Thyroid gland (tissue), 4 donors: Measurements from ENCODE around the gene TTC38. TPM values are rescaled to one million over a fixed set of nuclear protein-coding genes. Genes with fewer than 3 reads are reported as not detected.

ENCODE experiments used
- DNase-seq, 2 donors: peaks; one replicate each; pipeline ENCODE4 v3.0.0-alpha.2; 2019
- H3K27ac ChIP-seq, 3 donors: fragments of 200-600 bp; sonication (generic); 1 replicate in 2 of 3; 2 replicates in 1 of 3; pipeline ENCODE4 v1.5.1; 2016 to 2019; ENCODE audit warnings: mild to moderate bottlenecking in 1 of 3, moderate library complexity in 1 of 3
- H3K27me3 ChIP-seq: fragments of 200-600 bp; sonication (generic); one replicate; pipeline ENCODE4 v1.5.1; 2019
- H3K36me3 ChIP-seq, 2 donors: fragments of 200-600 bp; sonication (generic); one replicate each; pipeline ENCODE4 v1.5.1; 2016 to 2019
- H3K4me1 ChIP-seq, 2 donors: fragments of 200-600 bp; sonication (generic); one replicate each; pipeline ENCODE4 v1.5.1; 2017 to 2019
- H3K4me3 ChIP-seq, 3 donors: fragments of 200-600 bp; sonication (generic); replicated peaks in 1 of 3; 1 replicate in 2 of 3; 2 replicates in 1 of 3; pipeline ENCODE4 v1.5.1; 2016; ENCODE audit warnings: mild to moderate bottlenecking in 1 of 3
- H3K9me3 ChIP-seq: fragments of 200-600 bp; sonication (generic); one replicate; pipeline ENCODE4 v1.5.1; 2017
- POLR2A ChIP-seq, 2 donors: fragments of 450-650 bp; IDR thresholded peaks; one replicate each; pipeline ENCODE4 v1.6.1; 2017; ENCODE audit warnings: antibody characterized with exemption in 2 of 2, mild to moderate bottlenecking in 2 of 2, moderate library complexity in 1 of 2
- WGBS, 2 donors: methylation state at CpG; one replicate each; pipeline ENCODE4 v1.1.5; 2017; 5-methylcytosine and 5-hydroxymethylcytosine counted together
- intact Hi-C: fragments of 100-400 bp; cut with DNase I; formaldehyde crosslinking; loops from one replicate; pipeline ENCODE4 v1.15.1; 2023
- total RNA-seq, 4 donors: library from RNA; depleted of rRNA; stranded (reverse); fragments of >200 nt; gene quantifications; one replicate each; pipeline ENCODE4 v1.2.3, GENCODE V29; 2016
- TF ChIP-seq, protein P1 (sequence below), 6 experiments: fragments of 200-600 bp in 3 of 6; fragments of 450-650 bp in 3 of 6; sonication (generic) in 3 of 6; IDR thresholded peaks; one replicate each; pipeline ENCODE4 v1.5.1; 2016 to 2019; ENCODE audit warnings: antibody characterized with exemption in 6 of 6, mild to moderate bottlenecking in 2 of 6, inconsistent platforms in 1 of 6, moderate library complexity in 1 of 6

TTC38 gene
- total RNA-seq, 4 donors from 2014 or later = 30.2 to 81.9 (median 51.1) TPM

DNA sequence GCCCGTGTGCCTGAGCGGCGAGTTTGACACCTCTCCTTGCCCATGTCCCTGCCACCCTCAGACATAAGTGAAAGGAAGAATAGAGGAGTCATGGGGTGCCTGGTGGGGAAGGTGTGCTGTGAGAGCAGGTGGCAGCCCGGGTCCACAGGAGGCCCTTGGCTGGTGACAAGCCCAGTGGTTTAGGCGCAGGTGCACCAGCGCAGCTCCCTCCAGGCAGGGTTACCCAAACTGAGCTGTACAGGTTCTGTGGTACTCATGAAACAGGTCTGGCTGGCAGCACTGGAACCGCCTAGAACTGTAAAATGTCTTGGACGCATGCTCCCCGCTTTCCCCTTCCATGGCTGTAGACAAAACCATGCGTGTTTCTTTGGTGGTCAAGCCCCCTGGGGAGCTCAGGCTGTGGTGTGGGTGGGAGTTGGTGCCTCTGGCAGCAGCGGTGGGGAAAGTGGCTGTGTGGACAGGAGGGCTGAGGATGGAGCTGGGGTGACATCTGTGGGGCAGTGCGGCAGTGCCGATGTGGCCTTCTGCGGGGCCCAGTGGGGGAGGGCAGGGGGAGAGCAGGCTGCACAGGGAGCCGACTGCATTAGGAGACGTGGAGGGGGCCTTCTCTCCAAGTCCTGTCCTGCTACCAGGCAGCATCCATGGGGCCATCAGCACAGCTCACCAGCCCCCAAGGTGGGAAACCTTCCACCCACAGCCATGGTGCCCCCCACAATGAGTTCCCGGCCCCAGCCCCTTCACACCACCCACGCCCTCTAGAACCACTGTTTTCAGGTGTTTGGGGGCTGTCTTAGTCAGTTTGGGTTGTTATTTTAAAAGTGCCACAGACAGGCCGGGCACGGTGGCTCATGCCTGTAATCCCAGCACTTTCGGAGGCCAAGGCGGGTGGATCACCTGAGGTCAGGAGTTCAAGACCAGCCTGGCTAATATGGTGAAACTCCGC lies 23.3 kb downstream of the TTC38 start:
- WGBS, 2 donors = 95% methylated on average over 18 to 23 of the region's 23 CpGs

DNA sequence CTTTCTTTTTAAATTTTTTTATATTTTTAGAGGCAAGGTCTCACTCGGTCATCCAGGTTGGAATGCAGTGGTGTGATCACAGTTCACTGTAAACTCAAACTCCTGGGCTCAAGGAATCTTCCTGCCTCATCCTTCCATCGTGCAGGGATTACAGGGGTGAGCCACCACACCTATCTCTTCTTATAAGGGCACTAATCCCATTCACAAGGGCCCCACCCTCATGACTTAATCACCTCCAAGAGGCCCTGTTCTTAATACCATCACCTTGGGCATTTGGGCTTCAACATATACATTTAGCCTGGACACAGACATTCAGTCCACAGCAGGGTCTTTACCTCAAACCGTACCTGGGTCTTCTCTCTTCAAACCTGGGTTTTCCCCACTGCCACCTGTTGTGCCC lies 24.4 kb downstream of the TTC38 start:
- TF ChIP-seq, protein P1, sequence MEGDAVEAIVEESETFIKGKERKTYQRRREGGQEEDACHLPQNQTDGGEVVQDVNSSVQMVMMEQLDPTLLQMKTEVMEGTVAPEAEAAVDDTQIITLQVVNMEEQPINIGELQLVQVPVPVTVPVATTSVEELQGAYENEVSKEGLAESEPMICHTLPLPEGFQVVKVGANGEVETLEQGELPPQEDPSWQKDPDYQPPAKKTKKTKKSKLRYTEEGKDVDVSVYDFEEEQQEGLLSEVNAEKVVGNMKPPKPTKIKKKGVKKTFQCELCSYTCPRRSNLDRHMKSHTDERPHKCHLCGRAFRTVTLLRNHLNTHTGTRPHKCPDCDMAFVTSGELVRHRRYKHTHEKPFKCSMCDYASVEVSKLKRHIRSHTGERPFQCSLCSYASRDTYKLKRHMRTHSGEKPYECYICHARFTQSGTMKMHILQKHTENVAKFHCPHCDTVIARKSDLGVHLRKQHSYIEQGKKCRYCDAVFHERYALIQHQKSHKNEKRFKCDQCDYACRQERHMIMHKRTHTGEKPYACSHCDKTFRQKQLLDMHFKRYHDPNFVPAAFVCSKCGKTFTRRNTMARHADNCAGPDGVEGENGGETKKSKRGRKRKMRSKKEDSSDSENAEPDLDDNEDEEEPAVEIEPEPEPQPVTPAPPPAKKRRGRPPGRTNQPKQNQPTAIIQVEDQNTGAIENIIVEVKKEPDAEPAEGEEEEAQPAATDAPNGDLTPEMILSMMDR (IDR thresholded peaks at IDR 0.05) = no peak
- no peak for TF ChIP-seq POLR2A (IDR thresholded peaks at IDR 0.05)
- no peaks in the 10 kb centered on the region for H3K27me3 ChIP-seq
- intact Hi-C loops = no loop called here
- no peak overlapping the region for H3K27ac ChIP-seq
- no peak for DNase-seq
- H3K4me3 ChIP-seq = no peak overlapping the region
- peaks cover 13 to 15% of the 10 kb centered on the region in 2 donors for H3K4me1 ChIP-seq
- 82 to 96% methylated on average over 3 of the region's 3 CpGs for WGBS, 2 donors
- H3K9me3 ChIP-seq = no peaks in the 10 kb centered on the region
- H3K36me3 ChIP-seq = peaks cover 6 to 13% of the 10 kb centered on the region in 2 donors

More for the DNA sequence above, 23.3 kb downstream of the TTC38 start:
- no peak for TF ChIP-seq POLR2A (IDR thresholded peaks at IDR 0.05)
- TF ChIP-seq, protein P1 (IDR thresholded peaks at IDR 0.05) = no peak
- H3K4me1 ChIP-seq = peaks cover 6 to 7% of the 10 kb centered on the region in 2 donors
- H3K27me3 ChIP-seq = no peaks in the 10 kb centered on the region
- peaks cover 9 to 17% of the 10 kb centered on the region in 2 donors for H3K36me3 ChIP-seq
- H3K9me3 ChIP-seq = no peaks in the 10 kb centered on the region
- H3K4me3 ChIP-seq = no peak overlapping the region
- no peak for DNase-seq
- intact Hi-C loops = no loop called here
- no peak overlapping the region for H3K27ac ChIP-seq

DNA sequence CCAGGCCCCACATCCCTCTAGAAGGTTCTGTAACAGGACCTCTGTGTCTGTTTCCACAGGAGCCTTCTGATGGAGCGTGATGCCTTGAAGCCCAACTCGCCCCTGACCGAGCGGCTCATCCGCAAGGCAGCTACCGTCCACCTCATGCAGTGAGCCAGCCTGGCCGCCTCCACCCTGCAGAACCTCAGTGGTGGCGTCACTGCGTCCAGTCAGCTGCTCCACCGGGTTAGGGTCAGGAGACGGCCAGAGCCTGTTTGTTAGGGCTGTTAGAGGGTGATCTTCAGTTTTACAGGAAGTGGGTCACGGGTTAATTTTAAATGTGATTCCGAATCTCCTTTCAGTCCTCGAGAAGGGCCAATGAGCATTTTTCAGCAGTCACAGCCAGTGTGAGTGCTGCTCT lies 24.9 kb downstream of the TTC38 start:
- 90 to 93% methylated on average over 6 to 14 of the region's 14 CpGs for WGBS, 2 donors
- Histone ChIP-seq H3K36me3 (peaks cover 6 to 13% of the 10 kb centered on the region in 2 donors), H3K27ac (no peak overlapping the region), H3K9me3 (no peaks in the 10 kb centered on the region), H3K27me3 (no peaks in the 10 kb centered on the region), H3K4me1 (peaks cover 14 to 17% of the 10 kb centered on the region in 2 donors), H3K4me3 (no peak overlapping the region)
- intact Hi-C loops = no loop called here
- no peak for DNase-seq
- no peak for TF ChIP-seq POLR2A (IDR thresholded peaks at IDR 0.05)
- TF ChIP-seq, protein P1 (IDR thresholded peaks at IDR 0.05) = no peak

DNA sequence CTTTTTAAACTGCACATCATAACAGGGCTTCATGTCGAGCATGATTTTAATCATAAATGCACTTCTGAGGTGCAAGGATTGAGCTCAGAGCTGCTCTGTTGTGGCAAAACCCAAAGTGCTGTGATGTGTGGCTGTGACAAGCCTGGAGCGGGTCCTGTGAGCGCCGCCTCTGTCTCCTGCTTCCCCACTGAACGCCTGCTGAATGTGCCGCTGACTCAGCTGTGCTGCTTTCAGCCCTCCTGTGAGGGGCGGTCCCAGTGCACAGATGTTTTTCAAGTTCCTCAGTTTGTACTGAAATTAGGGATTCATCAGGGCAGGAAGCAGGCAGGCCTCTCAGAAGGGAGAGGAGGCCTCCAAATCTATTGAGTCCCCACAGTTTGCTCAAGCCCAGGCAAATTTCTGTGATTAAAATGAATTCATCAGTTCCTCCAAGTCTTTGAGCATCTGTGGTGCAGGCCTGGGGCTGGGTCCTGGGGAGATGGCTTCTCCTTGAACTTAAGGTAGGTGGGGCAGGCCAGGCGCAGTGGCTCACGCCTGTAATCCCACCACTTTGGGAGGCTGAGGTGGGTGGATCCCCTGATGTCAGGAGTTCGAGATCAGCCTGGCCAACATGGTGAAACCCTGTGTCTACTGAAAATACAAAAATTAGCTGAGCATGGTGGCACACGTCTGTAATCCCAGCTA lies 25.9 kb downstream of the TTC38 start:
- Histone ChIP-seq H3K4me3 (no peak overlapping the region), H3K27ac (no peak overlapping the region), H3K4me1 (peaks cover 14 to 17% of the 10 kb centered on the region in 2 donors), H3K36me3 (peaks cover 6 to 13% of the 10 kb centered on the region in 2 donors), H3K9me3 (no peaks in the 10 kb centered on the region), H3K27me3 (no peaks in the 10 kb centered on the region)
- 82 to 89% methylated on average over 9 to 10 of the region's 11 CpGs for WGBS, 2 donors
- TF ChIP-seq, protein P1 (IDR thresholded peaks at IDR 0.05) = no peak
- TF ChIP-seq POLR2A (IDR thresholded peaks at IDR 0.05) = no peak
- intact Hi-C loops = no loop called here
- no peak for DNase-seq
